ENCODE data around the gene PSMD3.

The PSMD3 gene

GRCh38 chr17:39980351-39981206, at the start of gene PSMD3:
Gene PSMD3 (plus strand): TSS chr17:39980807. CDS start chr17:39980971, 164 bp downstream.
- peak within 1 kb of the TSS; percentile 98 for H3K4me3 ChIP-seq (replicated peaks; ENCODE audit: low read depth, low read length)
- peak; percentile 100 for DNase-seq (ENCODE audit: low read depth)
- peak; percentile 78 for TF ChIP-seq CTCF (IDR thresholded peaks at IDR 0.05; ENCODE audit: low read length, missing control alignments)

GRCh38 chr17:39933912-39934311, 46.7 kb upstream of the PSMD3 start:
- no peak for DNase-seq (ENCODE audit: low read depth)
- H3K4me3 ChIP-seq (replicated peaks; ENCODE audit: low read depth, low read length): no peak overlapping the region
- no peak for TF ChIP-seq CTCF (IDR thresholded peaks at IDR 0.05; ENCODE audit: low read length, missing control alignments)

GRCh38 chr17:39934324-39934723, 46.3 kb upstream of the PSMD3 start:
- DNase-seq (ENCODE audit: low read depth): no peak
- H3K4me3 ChIP-seq (replicated peaks; ENCODE audit: low read depth, low read length): no peak overlapping the region
- no peak for TF ChIP-seq CTCF (IDR thresholded peaks at IDR 0.05; ENCODE audit: low read length, missing control alignments)

GRCh38 chr17:39935909-39936308, 44.7 kb upstream of the PSMD3 start:
- DNase-seq (ENCODE audit: low read depth): no peak
- TF ChIP-seq CTCF (IDR thresholded peaks at IDR 0.05; ENCODE audit: low read length, missing control alignments): no peak
- no peak overlapping the region for H3K4me3 ChIP-seq (replicated peaks; ENCODE audit: low read depth, low read length)

GRCh38 chr17:39937447-39937846, 43.2 kb upstream of the PSMD3 start:
- no peak for DNase-seq (ENCODE audit: low read depth)
- no peak for TF ChIP-seq CTCF (IDR thresholded peaks at IDR 0.05; ENCODE audit: low read length, missing control alignments)

GRCh38 chr17:39938140-39938869, 42.3 kb upstream of the PSMD3 start:
- no peak for DNase-seq (ENCODE audit: low read depth)
- TF ChIP-seq CTCF (IDR thresholded peaks at IDR 0.05; ENCODE audit: low read length, missing control alignments): no peak

More at GRCh38 chr17:39937447-39937846, 43.2 kb upstream of the PSMD3 start:
- H3K4me3 ChIP-seq (replicated peaks; ENCODE audit: low read depth, low read length): no peak overlapping the region

More at GRCh38 chr17:39938140-39938869, 42.3 kb upstream of the PSMD3 start:
- H3K4me3 ChIP-seq (replicated peaks; ENCODE audit: low read depth, low read length): no peak overlapping the region
